ENCODE results near the gene SRGAP2B. TPM values are rescaled to one million over a fixed set of nuclear protein-coding genes. Genes with fewer than 3 reads are reported as not detected.
"Not testable (repeated sequence)": the region's sequence is repeated elsewhere in the genome, so short reads cannot be mapped to it uniquely, and the experiment has no call there.

SRGAP2B gene
- total and polyA plus RNA-seq, 2 of the 4 experiments (the other 2 are of a cell fraction): 15.9 to 50.7 TPM

DNA sequence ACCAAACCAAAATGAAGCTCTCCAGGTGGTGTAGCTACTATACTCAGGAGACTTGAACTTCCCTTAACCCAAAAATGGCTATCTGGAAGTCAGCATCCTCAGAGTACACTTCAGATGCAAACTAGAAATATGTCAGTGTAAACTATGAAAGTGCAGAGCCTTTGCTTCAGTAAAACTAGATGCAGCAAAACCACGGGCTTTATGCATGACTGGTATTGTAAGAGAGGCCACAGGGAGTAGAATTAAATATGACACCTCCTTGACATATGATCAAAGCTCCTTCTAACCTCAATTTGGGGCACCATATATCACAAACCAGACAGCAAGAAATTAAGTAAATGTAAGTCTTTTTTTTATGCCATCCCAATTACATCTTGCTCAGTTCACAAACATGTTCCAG lies 47.6 kb downstream of the SRGAP2B start:
- DNase-seq; H3K79me1 ChIP-seq (ENCODE audit: low read depth in 1 of 2, low read length in 2 of 2); H4K91ac ChIP-seq (ENCODE audit: insufficient read depth, low read depth, low read length); H2BK15ac ChIP-seq (ENCODE audit: low read depth, low read length); H3K14ac ChIP-seq (replicated peaks; ENCODE audit: low read depth, low read length); H3K9me1 ChIP-seq (ENCODE audit: insufficient read depth, low read length); H2BK20ac ChIP-seq (ENCODE audit: low read depth, low read length); H2AFZ ChIP-seq (replicated peaks; ENCODE audit: low read length, poor library complexity); H3K56ac ChIP-seq (ENCODE audit: extremely low read depth, insufficient read depth, low read length); H3K4me2 ChIP-seq (ENCODE audit: low read depth, low read length); H2BK120ac ChIP-seq (ENCODE audit: low read depth, low read length); POLR2A ChIA-PET (ENCODE audit: unreplicated experiment); H4K8ac ChIP-seq (ENCODE audit: low read depth in 2 of 2, low read length in 2 of 2); BruUV-seq (replicated peaks); H4K5ac ChIP-seq (ENCODE audit: low read depth, low read length); H4K20me1 ChIP-seq (ENCODE audit: insufficient read depth, low read length); H3K9ac ChIP-seq (ENCODE audit: low read depth, low read length); H3K27ac ChIP-seq (ENCODE audit: insufficient read depth, low read length); in situ Hi-C loops (cut with MboI; ENCODE audit: low sequenced_read_pairs); H3K4me1 ChIP-seq (ENCODE audit: control insufficient read depth, insufficient read depth, low read length); H3K23ac ChIP-seq (ENCODE audit: low read depth, low read length); H3K9me3 ChIP-seq (ENCODE audit: control insufficient read depth, insufficient read depth, low read length); H3K4ac ChIP-seq (ENCODE audit: low read depth, low read length); H2AK5ac ChIP-seq (ENCODE audit: low read depth, low read length); H2BK5ac ChIP-seq (ENCODE audit: low read depth, low read length, poor library complexity, severe bottlenecking); ATAC-seq (ENCODE audit: low read depth); intact Hi-C loops (cut with micrococcal nuclease); dilution Hi-C loops (cut with HindIII; ENCODE audit: low sequenced_read_pairs, unreplicated experiment); H3K36me3 ChIP-seq (ENCODE audit: control insufficient read depth, insufficient read depth, low read length); H3K4me3 ChIP-seq (ENCODE audit: insufficient read depth, low read depth, low read length); H3K27me3 ChIP-seq (ENCODE audit: control insufficient read depth, insufficient read depth, low read length); H2AK9ac ChIP-seq (replicated peaks; ENCODE audit: low read depth, low read length, poor library complexity); H3K18ac ChIP-seq (ENCODE audit: low read depth, low read length); CTCF ChIA-PET: not testable (repeated sequence)
- WGBS, 2 experiments (ENCODE audit: extremely low coverage in 2 of 2, insufficient read length in 1 of 2): no CpG with 5 or more reads among the region's 1 CpG

DNA sequence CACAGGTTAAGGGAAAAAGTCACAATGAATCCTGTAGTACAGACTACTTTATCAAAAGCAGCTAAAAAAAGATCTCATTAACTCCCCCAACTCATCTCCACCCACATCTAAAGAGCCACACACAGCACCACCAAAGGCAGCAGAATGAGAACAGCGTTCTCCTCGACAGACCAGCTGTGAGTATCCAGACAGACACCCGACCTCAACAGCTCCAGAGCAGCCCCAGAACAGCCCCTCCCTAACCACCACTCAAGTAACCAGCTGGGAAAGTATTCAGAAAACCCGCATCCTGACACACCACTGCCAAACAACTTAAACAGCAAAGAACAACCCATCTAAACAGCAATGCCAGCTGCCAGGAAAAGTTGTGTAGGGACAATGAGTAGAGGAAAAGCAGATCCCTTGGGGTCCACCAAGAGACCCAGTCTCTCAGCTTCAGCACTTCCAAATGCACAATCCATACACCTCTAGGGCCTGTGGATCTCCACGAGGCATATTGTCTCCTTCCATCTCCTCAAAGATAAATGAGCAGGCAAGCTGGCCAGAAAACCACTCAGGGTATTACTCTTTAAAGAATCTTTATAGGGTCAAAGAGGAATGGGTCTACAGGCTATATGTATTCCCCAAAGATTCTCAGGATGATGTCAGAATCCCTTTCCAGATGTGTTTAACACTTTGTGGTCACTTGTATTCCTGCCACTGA lies 49.4 kb downstream of the SRGAP2B start:
- H4K91ac ChIP-seq (ENCODE audit: insufficient read depth, low read depth, low read length); H3K9ac ChIP-seq (ENCODE audit: low read depth, low read length); BruUV-seq (replicated peaks); H2BK20ac ChIP-seq (ENCODE audit: low read depth, low read length); H3K56ac ChIP-seq (ENCODE audit: extremely low read depth, insufficient read depth, low read length); H3K9me1 ChIP-seq (ENCODE audit: insufficient read depth, low read length); dilution Hi-C loops (cut with HindIII; ENCODE audit: low sequenced_read_pairs, unreplicated experiment); H3K79me1 ChIP-seq (ENCODE audit: low read depth in 1 of 2, low read length in 2 of 2); H4K5ac ChIP-seq (ENCODE audit: low read depth, low read length); H3K27me3 ChIP-seq (ENCODE audit: control insufficient read depth, insufficient read depth, low read length); H4K20me1 ChIP-seq (ENCODE audit: insufficient read depth, low read length); DNase-seq; H2AK9ac ChIP-seq (replicated peaks; ENCODE audit: low read depth, low read length, poor library complexity); H3K27ac ChIP-seq (ENCODE audit: insufficient read depth, low read length); CTCF ChIA-PET; H3K9me3 ChIP-seq (ENCODE audit: control insufficient read depth, insufficient read depth, low read length); H2AK5ac ChIP-seq (ENCODE audit: low read depth, low read length); H3K4me1 ChIP-seq (ENCODE audit: control insufficient read depth, insufficient read depth, low read length); H3K18ac ChIP-seq (ENCODE audit: low read depth, low read length); H3K4me2 ChIP-seq (ENCODE audit: low read depth, low read length); H2AFZ ChIP-seq (replicated peaks; ENCODE audit: low read length, poor library complexity); H3K4ac ChIP-seq (ENCODE audit: low read depth, low read length); H3K23ac ChIP-seq (ENCODE audit: low read depth, low read length); H3K14ac ChIP-seq (replicated peaks; ENCODE audit: low read depth, low read length); POLR2A ChIA-PET (ENCODE audit: unreplicated experiment); H3K36me3 ChIP-seq (ENCODE audit: control insufficient read depth, insufficient read depth, low read length); H2BK120ac ChIP-seq (ENCODE audit: low read depth, low read length); in situ Hi-C loops (cut with MboI; ENCODE audit: low sequenced_read_pairs); H2BK15ac ChIP-seq (ENCODE audit: low read depth, low read length); H4K8ac ChIP-seq (ENCODE audit: low read depth in 2 of 2, low read length in 2 of 2); H2BK5ac ChIP-seq (ENCODE audit: low read depth, low read length, poor library complexity, severe bottlenecking); H3K4me3 ChIP-seq (ENCODE audit: insufficient read depth, low read depth, low read length); intact Hi-C loops (cut with micrococcal nuclease): not testable (repeated sequence)
- peak; percentile 83 for ATAC-seq (ENCODE audit: low read depth)
- no CpG with 5 or more reads among the region's 5 CpGs for WGBS, 2 experiments (ENCODE audit: extremely low coverage in 2 of 2, insufficient read length in 1 of 2)
